HG02943 (cell line): ENCODE measurements around the gene DDB1.

ENCODE experiments used
- ATAC-seq: cut with Tn5 transposase; IDR thresholded peaks from one replicate; pipeline ENCODE4 v1.9.1; 2021; ENCODE audit warnings: mild to moderate bottlenecking, low read depth, moderate library complexity; ENCODE audit not compliant: unreplicated experiment

Gene DDB1

GRCh38 chr11:61332797-61333549 is at the start of gene DDB1, which contains the start of gene TKFC:
Gene DDB1 (minus strand): TSS chr11:61333105. CDS start chr11:61332968, 137 bp downstream.
Gene TKFC (plus strand): TSS chr11:61333228. CDS start chr11:61334729, 1,501 bp downstream.
- ATAC-seq, result peak; percentile 77

- ATAC-seq, result no peak
Measured at GRCh38 chr11:61380884-61381283, 48.0 kb upstream of the DDB1 start.

GRCh38 chr11:61378713-61379313 is 45.9 kb upstream of the DDB1 start:
- ATAC-seq, result no peak

- no peak for ATAC-seq
Measured at GRCh38 chr11:61377461-61378160, 44.7 kb upstream of the DDB1 start.

DNA sequence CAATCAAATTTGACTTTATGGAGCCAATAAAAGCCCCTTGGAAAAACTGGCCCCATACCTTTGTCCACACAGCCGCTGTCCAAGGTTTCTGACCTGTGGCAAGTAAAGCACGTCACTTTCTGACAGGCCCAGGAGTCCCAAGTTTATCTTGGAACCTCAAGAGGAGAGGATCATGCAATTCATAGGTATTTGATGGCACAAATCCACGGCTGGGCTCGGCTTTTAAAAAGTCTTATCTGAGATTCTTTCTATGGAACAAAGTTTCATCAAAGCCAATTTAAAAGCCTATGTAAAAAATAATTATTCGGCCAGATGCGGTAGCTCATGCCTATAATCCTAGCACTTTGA is 42.8 kb upstream of the DDB1 start:
- no peak for ATAC-seq

- ATAC-seq, result no peak
Measured at GRCh38 chr11:61372659-61373420, 39.9 kb upstream of the DDB1 start.

GRCh38 chr11:61370349-61371005 is 37.6 kb upstream of the DDB1 start:
- ATAC-seq, result no peak

GRCh38 chr11:61369372-61370348 is 36.8 kb upstream of the DDB1 start:
- ATAC-seq, result no peak

- no peak for ATAC-seq
Measured at GRCh38 chr11:61368646-61369045, 35.7 kb upstream of the DDB1 start.

DNA sequence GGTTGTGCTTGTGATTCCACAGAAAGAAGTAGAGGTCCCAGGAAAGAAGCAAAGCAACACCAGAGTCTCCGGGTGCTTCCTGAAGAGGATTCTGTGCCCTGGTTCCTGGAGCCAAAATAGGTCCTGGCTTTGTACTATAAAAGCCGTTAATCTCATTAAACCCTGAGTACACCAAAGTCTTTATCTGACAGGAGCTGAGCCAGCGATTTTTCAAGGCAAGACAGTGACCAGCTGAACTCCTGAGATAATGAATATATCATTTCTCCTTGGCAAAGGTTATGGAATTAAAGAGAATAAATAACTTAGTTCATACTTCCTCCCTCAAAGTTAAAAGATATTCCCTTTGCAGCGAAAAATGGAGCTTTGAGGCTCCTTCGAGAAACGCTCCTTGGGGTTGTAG is 34.5 kb upstream of the DDB1 start:
- no peak for ATAC-seq

DNA sequence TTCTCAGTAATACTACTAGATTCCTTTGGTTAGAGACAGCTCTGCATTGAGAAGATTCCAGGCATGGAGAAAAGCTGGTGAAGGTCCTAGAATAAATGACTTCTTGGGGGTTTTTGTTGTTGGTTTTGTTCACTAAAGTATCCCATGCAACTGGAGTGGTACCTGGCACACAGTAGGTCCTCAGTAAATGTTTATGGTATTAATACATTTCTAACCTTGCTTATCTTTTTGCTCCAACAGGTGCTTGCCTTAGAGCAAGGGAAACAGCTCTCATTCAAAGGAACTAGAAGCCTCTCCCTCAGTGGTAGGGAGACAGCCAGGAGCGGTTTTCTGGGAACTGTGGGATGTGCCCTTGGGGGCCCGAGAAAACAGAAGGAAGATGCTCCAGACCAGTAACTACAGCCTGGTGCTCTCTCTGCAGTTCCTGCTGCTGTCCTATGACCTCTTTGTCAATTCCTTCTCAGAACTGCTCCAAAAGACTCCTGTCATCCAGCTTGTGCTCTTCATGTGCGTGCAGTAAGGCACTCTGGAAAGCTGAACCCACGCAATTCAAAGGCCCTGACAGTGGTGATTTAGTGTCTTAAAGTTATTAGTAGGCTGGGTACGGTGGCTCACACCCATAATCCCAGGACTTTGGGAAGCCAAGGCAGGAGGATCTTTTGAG is 31.2 kb upstream of the DDB1 start:
- no peak for ATAC-seq

DNA sequence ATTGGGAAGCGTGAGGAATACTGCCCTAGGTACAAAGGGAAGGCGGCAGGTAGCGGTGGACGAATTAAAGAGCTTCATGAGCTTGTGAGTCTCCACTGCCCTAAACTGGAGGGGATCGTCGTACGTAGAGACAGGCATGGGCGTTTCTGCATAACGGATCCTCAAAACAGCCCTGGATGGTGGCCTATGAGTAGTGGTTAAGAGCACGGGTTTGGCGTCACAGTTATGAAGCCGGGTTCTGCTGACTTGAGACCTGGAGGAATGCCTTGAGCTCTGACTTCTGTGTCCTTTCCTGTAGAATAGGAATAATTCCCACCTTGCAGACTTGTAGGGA is 29.6 kb upstream of the DDB1 start:
- ATAC-seq, result no peak

DNA sequence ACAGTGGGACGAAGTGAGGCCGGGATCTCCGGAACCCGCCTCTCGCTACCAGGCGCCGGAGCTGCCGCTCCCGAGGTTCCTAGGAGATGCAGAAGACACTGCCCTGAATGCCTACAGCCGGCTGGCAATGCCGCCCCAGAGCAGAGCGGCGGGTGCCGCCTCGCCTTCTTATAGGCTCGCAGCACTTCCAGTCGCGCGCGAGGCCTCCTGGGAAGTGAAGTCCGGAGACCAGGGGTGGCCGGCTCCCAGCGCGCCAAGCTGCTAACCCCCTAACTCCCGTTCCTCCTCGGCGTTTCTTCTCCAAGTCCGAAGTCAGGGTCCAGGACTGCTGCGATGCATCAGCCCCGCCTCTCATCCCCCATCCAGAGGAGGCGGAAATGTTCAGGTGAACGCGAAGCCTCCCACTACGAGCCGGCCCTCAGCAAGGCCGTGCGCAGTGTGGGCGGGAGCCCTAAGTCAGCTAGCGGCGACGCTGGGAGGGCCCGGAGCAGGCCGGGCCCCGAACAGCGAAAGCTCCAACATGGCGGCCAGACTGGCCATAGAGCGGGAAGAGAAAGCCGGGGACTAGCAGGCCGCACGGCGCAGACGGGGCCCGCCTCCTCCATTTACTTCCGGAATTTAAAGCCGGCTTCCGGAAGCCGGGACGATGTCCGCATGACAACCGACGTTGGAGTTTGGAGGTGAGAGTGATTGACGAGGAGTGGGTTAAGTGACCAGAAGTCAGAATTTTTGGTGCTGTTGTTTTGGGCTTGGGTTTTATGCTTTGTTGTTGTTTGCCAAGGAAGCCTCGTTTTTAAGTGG is 29.0 kb upstream of the DDB1 start, which contains the start of the genes CYB561A3 and TMEM138:
TSS of gene CYB561A3 (minus strand) at position 142 of the 801 bp plus-strand sequence. CDS start 5,169 bp downstream, outside the sequence.
TSS of gene TMEM138 (plus strand) at position 634 of the 801 bp plus-strand sequence. CDS start 2,017 bp downstream, outside the sequence.
- peak; percentile 88 for ATAC-seq

DNA sequence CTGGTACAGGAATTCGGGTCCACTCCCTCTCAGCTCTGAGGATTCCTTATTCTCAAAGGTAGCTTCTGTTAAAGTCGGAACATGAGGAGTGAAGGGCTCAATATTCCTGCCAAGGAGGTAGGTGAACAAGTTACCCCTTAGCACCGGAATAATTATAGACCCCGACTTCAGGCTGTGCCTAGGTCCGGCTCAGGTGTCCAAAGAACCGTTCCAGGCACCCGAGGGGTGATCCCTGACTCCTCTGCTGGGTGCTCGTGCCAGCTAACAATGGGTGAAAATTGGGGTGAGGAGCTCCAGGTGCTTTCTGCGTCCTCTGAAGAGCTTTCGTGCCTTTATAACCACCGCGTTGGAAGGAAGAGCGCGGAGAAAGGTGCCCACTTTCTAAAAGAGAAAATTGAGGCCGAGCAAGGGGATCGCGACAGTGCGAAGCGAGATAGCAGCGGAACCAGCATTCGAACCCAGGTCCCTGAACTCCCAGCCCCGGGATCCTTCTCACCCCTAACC is 28.4 kb upstream of the DDB1 start:
- no peak for ATAC-seq

GRCh38 chr11:61359516-61359915 is 26.6 kb upstream of the DDB1 start:
- no peak for ATAC-seq

GRCh38 chr11:61358566-61358965 is 25.7 kb upstream of the DDB1 start:
- ATAC-seq, result no peak

DNA sequence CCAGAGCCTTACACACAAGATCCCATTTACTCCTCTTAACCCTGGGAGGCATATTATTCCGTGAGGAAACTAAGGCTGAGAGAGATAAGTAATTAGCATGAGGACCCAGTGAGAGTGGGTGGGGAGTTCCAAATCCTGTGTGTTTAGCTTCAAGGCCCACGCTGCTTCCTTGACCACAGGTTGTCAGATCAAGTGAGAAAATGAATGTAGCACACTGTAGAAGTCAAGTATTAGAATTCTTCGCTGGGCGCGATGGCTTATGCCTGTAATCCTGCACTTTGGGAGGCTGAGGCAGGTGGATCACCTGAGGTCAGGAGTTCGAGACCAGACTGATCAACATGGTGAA is 25.0 kb upstream of the DDB1 start:
- ATAC-seq, result no peak
